Measurements from ENCODE around the gene FITM1.

FITM1 gene

DNA sequence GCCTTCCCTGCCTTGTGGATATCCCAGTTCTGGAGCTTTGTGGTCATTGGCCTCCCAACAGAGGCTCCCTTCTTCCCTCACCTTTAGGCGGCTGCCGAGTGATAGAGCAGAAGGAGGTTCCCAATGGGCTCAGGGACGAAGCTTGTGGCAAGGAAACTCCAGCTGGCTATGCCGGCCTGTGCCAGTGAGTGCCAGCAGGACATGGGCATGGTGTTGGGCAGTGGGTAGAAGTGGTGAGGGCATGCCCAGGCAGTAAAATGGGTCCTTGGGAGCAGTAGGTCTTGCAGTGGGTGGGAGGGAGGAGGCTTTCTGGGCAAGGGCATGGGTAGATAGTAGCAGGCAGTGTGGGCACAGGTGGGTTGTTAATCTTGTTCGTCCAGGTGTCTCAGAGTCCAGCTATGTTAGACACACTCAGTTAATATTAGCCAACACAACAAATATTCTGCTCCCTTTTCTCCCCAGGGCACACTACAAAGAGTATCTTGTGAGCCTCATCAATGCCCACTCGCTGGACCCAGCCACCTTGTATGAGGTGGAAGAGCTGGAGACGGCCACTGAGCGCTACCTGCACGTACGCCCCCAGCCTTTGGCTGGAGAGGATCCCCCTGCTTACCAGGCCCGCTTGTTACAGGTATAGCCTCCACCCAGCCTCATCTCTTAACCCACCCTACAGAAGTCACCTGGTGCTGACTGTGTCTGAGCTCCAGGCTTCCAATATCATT lies 29.5 kb downstream of the FITM1 start:
- Histone ChIP-seq H2BK15ac (ENCODE audit: low read depth, poor library complexity, severe bottlenecking) (peak overlapping the region; percentile 6), H3K18ac (ENCODE audit: low read depth in 1 of 2, low read length in 2 of 2) (no peak overlapping the region), H3K4me3 (ENCODE audit: insufficient read depth in 1 of 2, low read depth in 1 of 2, low read length in 2 of 2) (no peak overlapping the region), H2BK12ac (ENCODE audit: low read length in 2 of 2) (peak overlapping the region; percentile 62 to 67), H3K79me1 (replicated peaks; ENCODE audit: low read length, poor library complexity, severe bottlenecking) (peaks cover 23% of the 10 kb centered on the region), H3K9ac (ENCODE audit: low read length) (no peak overlapping the region), H4K8ac (ENCODE audit: low read length) (no peak overlapping the region), H3K4ac (ENCODE audit: low read depth in 1 of 2, low read length in 2 of 2) (no peak overlapping the region), H3K27ac (ENCODE audit: low read length, poor library complexity, severe bottlenecking) (no peak overlapping the region), H2AK5ac (ENCODE audit: low read length, severe bottlenecking) (no peak overlapping the region), H2BK120ac (ENCODE audit: low read depth, low read length) (no peak overlapping the region), H3K9me3 (ENCODE audit: control insufficient read depth, low read length) (no peaks in the 10 kb centered on the region), H3K27me3 (ENCODE audit: control insufficient read depth in 1 of 2, insufficient read depth in 1 of 2, low read length in 2 of 2) (no peaks in the 10 kb centered on the region), H2BK5ac (ENCODE audit: low read depth, low read length, poor library complexity, severe bottlenecking) (no peak overlapping the region), H3K14ac (ENCODE audit: low read length in 2 of 2) (no peak overlapping the region), H3K23ac (ENCODE audit: low read length in 2 of 2) (no peak overlapping the region), H4K91ac (ENCODE audit: low read length) (peak overlapping the region; percentile 4), H3K4me2 (ENCODE audit: low read length, poor library complexity, severe bottlenecking) (no peak overlapping the region), H2AFZ (ENCODE audit: low read depth, low read length) (no peak overlapping the region), H3K4me1 (ENCODE audit: control insufficient read depth, insufficient read depth, low read depth, low read length) (peaks cover 19% of the 10 kb centered on the region), H3K36me3 (ENCODE audit: control insufficient read depth in 1 of 2, insufficient read depth in 2 of 2, low read depth in 1 of 2, low read length in 2 of 2) (peaks cover 66 to 75% of the 10 kb centered on the region in 2 experiments)
- WGBS = 98% methylated on average over 10 of the region's 11 CpGs
- no peak for DNase-seq

DNA sequence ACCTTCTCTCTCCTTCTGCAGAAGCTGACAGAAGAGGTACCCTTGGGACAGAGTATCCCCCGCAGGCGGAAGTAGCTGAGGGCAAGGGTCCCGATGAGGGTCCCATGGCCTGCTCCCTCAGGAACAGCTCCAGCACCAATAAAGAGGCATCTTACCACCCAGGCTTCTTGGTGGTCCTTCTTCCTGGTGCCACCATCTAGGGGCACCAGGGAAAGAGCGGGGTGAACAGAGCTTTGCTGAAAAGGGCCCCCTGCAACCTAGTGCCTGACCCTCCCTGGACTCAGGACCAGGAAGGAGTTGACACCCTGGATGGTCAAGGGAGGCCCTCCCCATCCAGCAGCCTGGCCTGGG lies 30.0 kb downstream of the FITM1 start:
- Histone ChIP-seq H3K14ac (ENCODE audit: low read length in 2 of 2) (no peak overlapping the region), H3K4ac (ENCODE audit: low read depth in 1 of 2, low read length in 2 of 2) (no peak overlapping the region), H4K8ac (ENCODE audit: low read length) (peak overlapping the region; percentile 27), H3K23ac (ENCODE audit: low read length in 2 of 2) (no peak overlapping the region), H2AK5ac (ENCODE audit: low read length, severe bottlenecking) (no peak overlapping the region), H2BK5ac (ENCODE audit: low read depth, low read length, poor library complexity, severe bottlenecking) (no peak overlapping the region), H3K9ac (ENCODE audit: low read length) (peak overlapping the region; percentile 99), H3K27ac (ENCODE audit: low read length, poor library complexity, severe bottlenecking) (peak overlapping the region; percentile 19), H3K18ac (ENCODE audit: low read depth in 1 of 2, low read length in 2 of 2) (peak overlapping the region in 1 of 2 experiments; percentile 63), H3K27me3 (ENCODE audit: control insufficient read depth in 1 of 2, insufficient read depth in 1 of 2, low read length in 2 of 2) (no peaks in the 10 kb centered on the region), H2BK15ac (ENCODE audit: low read depth, poor library complexity, severe bottlenecking) (no peak overlapping the region), H3K4me1 (ENCODE audit: control insufficient read depth, insufficient read depth, low read depth, low read length) (peaks cover 19% of the 10 kb centered on the region), H4K91ac (ENCODE audit: low read length) (peak overlapping the region; percentile 29), H3K36me3 (ENCODE audit: control insufficient read depth in 1 of 2, insufficient read depth in 2 of 2, low read depth in 1 of 2, low read length in 2 of 2) (peaks cover 66 to 75% of the 10 kb centered on the region in 2 experiments), H2BK12ac (ENCODE audit: low read length in 2 of 2) (peak overlapping the region; percentile 61 to 62), H3K79me1 (replicated peaks; ENCODE audit: low read length, poor library complexity, severe bottlenecking) (peaks cover 25% of the 10 kb centered on the region), H2BK120ac (ENCODE audit: low read depth, low read length) (peak overlapping the region; percentile 36), H3K4me2 (ENCODE audit: low read length, poor library complexity, severe bottlenecking) (no peak overlapping the region), H2AFZ (ENCODE audit: low read depth, low read length) (no peak overlapping the region), H3K4me3 (ENCODE audit: insufficient read depth in 1 of 2, low read depth in 1 of 2, low read length in 2 of 2) (no peak overlapping the region), H3K9me3 (ENCODE audit: control insufficient read depth, low read length) (no peaks in the 10 kb centered on the region)
- 98% methylated on average over 4 of the region's 4 CpGs for WGBS
- DNase-seq = no peak

DNA sequence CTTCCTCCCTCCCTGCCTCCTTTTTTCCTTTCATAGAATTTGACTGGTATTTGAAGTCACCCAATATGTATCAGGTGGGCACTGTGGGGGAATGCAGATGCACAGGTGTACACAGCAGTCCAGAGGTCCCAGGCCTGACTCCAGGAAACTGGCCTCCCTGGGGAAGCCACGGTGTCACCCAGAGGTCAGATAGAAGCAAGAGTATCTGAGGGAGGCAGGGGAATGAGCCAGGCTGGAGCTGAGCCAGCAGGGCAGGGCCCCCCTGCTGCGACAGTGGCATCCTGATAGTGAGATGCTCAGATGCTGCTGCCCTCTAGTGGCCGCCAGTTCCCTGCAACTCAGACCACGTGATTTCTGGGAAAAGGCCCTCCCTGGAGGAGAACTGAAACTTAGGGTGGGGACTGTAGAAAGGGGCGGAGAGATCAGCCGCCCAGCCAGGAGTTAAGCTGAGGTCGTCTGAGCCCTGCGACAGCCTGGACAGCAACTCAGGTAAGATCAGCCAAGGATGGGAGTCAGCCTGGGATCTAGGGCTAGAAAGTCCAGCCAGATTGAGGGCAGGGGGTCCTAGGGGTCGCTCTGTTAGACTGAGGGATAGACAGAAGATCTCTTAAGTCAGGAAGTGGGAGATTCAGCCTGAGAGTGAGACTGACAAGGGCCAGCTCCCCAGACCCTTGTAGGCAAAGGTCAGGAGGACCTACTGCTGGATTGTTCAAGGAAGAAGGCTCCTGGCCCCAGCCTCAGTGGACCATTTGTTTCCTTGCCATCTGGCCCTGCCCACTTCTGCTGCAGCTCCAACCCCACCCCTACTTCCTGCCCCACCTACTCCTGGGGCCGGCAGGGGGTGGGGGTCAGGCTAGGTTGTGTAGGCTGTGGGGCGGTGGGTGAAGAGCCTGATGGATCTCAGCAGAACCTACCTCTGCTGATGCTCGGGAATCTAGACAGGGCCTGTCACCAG lies 30.7 kb downstream of the FITM1 start, which contains the start of gene IRF9:
TSS of gene IRF9 (plus strand) at position 416 of the 955 bp plus-strand sequence. CDS start 880 bp downstream, outside the sequence.
- Histone ChIP-seq H3K9ac (ENCODE audit: low read length) (peak within 1 kb of the TSS; percentile 99), H2BK12ac (ENCODE audit: low read length in 2 of 2) (peak within 1 kb of the TSS; percentile 70 to 73), H2BK15ac (ENCODE audit: low read depth, poor library complexity, severe bottlenecking) (peak within 1 kb of the TSS; percentile 26), H2BK5ac (ENCODE audit: low read depth, low read length, poor library complexity, severe bottlenecking) (peak within 1 kb of the TSS; percentile 90), H4K91ac (ENCODE audit: low read length) (peak within 1 kb of the TSS; percentile 60), H3K4ac (ENCODE audit: low read depth in 1 of 2, low read length in 2 of 2) (peak within 1 kb of the TSS; percentile 83 to 91), H3K14ac (ENCODE audit: low read length in 2 of 2) (peak within 1 kb of the TSS in 1 of 2 experiments; percentile 92), H2AK5ac (ENCODE audit: low read length, severe bottlenecking) (peak within 1 kb of the TSS; percentile 95), H3K9me3 (ENCODE audit: control insufficient read depth, low read length) (no peaks in the 10 kb centered on the region), H3K79me1 (replicated peaks; ENCODE audit: low read length, poor library complexity, severe bottlenecking) (peaks cover 25% of the 10 kb centered on the region), H3K4me1 (ENCODE audit: control insufficient read depth, insufficient read depth, low read depth, low read length) (peaks cover 19% of the 10 kb centered on the region), H3K36me3 (ENCODE audit: control insufficient read depth in 1 of 2, insufficient read depth in 2 of 2, low read depth in 1 of 2, low read length in 2 of 2) (peaks cover 68 to 75% of the 10 kb centered on the region in 2 experiments), H3K4me3 (ENCODE audit: insufficient read depth in 1 of 2, low read depth in 1 of 2, low read length in 2 of 2) (peak within 1 kb of the TSS; percentile 63 to 96), H3K23ac (ENCODE audit: low read length in 2 of 2) (peak within 1 kb of the TSS in 1 of 2 experiments; percentile 81), H4K8ac (ENCODE audit: low read length) (peak within 1 kb of the TSS; percentile 78), H3K4me2 (ENCODE audit: low read length, poor library complexity, severe bottlenecking) (peak within 1 kb of the TSS; percentile 80), H3K18ac (ENCODE audit: low read depth in 1 of 2, low read length in 2 of 2) (peak within 1 kb of the TSS; percentile 79 to 91), H3K27me3 (ENCODE audit: control insufficient read depth in 1 of 2, insufficient read depth in 1 of 2, low read length in 2 of 2) (no peaks in the 10 kb centered on the region), H2BK120ac (ENCODE audit: low read depth, low read length) (peak within 1 kb of the TSS; percentile 50), H2AFZ (ENCODE audit: low read depth, low read length) (no peak within 1 kb of the TSS), H3K27ac (ENCODE audit: low read length, poor library complexity, severe bottlenecking) (peak within 1 kb of the TSS; percentile 76)
- WGBS = 9% methylated on average over 12 of the region's 12 CpGs
- peak; percentile 95 for DNase-seq
